MG63 (cell line): ENCODE results near the gene CALCOCO2. TPM values are rescaled to one million over a fixed set of nuclear protein-coding genes. Genes with fewer than 3 reads are reported as not detected.
A peak's percentile ranks its signal among the peaks of the same experiment; 100 is the strongest.
"Not testable (repeated sequence)": the region's sequence is repeated elsewhere in the genome, so short reads cannot be mapped to it uniquely, and the experiment has no call there.

Experiments
- DNase-seq: peaks from one replicate; pipeline ENCODE4 v3.0.0-alpha.2; 2020
- H3K27me3 ChIP-seq: fragments of 250-450 bp; sonication (Bioruptor Pico); 2 replicates; pipeline ENCODE4 v1.5.1; 2020; ENCODE audit warnings: mild to moderate bottlenecking, moderate library complexity
- H3K36me3 ChIP-seq: fragments of 250-450 bp; sonication (Bioruptor Pico); 2 replicates; pipeline ENCODE4 v1.5.1; 2020; ENCODE audit warnings: mild to moderate bottlenecking, moderate library complexity
- H3K4me3 ChIP-seq: fragments of 250-450 bp; sonication (Bioruptor Pico); 2 replicates; pipeline ENCODE4 v1.5.1; 2020; ENCODE audit warnings: mild to moderate bottlenecking, moderate library complexity
- H3K9me3 ChIP-seq: fragments of 250-450 bp; sonication (Bioruptor Pico); 2 replicates; pipeline ENCODE4 v1.5.1; 2020; ENCODE audit warnings: mild to moderate bottlenecking, moderate library complexity
- total RNA-seq: library from RNA; depleted of rRNA; stranded (reverse); fragments of >200 nt; shearing (Covaris generic); gene quantifications from 2 replicates; pipeline ENCODE4 v1.2.3, GENCODE V29; 2014; ENCODE audit warnings: low replicate concordance; rRNA removed

Gene CALCOCO2, protein sequence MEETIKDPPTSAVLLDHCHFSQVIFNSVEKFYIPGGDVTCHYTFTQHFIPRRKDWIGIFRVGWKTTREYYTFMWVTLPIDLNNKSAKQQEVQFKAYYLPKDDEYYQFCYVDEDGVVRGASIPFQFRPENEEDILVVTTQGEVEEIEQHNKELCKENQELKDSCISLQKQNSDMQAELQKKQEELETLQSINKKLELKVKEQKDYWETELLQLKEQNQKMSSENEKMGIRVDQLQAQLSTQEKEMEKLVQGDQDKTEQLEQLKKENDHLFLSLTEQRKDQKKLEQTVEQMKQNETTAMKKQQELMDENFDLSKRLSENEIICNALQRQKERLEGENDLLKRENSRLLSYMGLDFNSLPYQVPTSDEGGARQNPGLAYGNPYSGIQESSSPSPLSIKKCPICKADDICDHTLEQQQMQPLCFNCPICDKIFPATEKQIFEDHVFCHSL
- total RNA-seq, result 19.2 and 61.2 TPM in 2 replicates

DNA sequence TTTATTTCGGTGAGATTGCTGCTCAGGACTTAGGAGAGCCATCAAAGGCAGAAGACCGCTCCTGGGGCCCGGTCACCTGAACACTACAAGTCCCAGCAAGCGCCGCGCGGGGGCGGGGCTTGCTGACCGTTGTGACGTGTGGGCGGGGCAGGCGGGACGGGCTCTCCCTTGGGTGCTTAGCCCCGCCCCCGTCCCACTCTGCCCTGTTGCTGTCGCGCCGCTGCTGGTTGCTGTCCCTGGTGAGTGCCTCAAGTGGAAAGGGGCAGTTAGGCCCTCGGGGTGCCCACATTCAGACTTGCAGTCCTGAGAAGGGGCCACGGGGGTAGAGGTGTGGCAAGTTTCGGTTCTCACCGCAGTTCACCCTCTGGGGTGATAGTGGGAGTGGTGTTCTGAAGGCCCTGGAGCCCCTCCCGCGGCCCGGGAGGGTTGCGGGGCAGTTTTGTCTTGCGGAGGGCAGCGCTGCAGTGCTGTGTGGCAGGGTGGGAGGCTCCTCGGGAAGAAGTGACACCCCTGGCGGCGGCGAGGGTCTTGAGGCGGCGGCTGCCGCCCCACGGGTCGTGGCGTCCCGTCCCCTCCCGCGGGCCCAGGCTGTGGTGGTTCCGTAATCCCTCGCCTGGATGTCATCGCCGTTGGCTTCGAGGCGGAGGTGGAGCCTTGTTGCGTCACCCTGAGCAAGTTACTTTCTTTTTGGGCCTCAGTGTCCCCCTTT, at the start of gene CALCOCO2:
Gene CALCOCO2 (plus strand): TSS at position 196 of the 709 bp plus-strand sequence. CDS start 10,673 bp downstream, outside the sequence.
- Histone ChIP-seq H3K4me3 (peak within 1 kb of the TSS; percentile 93), H3K9me3 (no peaks in the 10 kb centered on the region), H3K36me3 (peaks cover 6% of the 10 kb centered on the region), H3K27me3 (no peaks in the 10 kb centered on the region)
- DNase-seq, result peak; percentile 93

DNA sequence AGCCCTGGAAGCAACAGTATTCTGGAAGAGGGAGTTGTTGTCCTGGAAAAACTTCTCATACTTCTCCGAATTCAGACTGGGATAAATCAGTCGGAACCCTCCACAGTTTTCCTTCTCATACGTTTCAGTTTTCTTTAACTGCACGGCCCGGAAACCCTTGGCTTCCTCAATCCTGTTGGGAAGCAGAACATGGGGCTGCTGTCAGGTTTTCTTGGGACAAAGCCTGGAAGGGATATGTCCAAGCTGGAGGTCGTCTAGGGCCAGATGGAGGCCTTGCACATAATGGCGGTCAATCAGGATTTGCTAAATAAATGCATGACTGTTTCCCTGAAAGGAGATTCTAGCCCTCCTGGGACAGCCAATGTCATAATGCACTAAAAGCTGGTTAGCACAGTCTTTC, 43.0 kb upstream of the CALCOCO2 start:
- Histone ChIP-seq H3K27me3 (no peaks in the 10 kb centered on the region), H3K9me3 (no peaks in the 10 kb centered on the region)

DNA sequence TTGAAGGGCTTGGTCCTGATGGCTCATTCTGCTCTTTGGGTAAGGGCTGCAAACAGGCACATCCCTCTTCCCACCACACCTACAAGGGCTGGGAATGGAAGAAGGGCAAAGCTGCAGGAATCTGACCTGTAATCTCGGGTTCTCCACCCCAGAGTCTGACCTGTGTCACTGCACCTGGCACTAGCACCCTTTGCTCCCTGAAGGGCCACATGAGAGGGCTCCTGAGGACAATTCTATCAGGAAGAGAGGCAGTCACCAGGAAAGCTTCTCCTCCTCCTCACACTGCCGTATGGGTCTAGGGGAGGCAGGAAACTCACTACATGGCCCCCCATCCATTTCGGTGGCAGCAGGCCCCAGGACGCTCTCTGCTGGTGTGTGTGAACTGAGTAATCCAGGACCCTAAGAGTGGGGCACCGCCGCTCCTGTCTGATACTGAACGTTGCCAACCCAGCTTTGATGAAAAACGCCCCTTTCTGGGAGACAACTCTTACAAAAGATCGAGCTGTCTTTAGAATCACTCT, 40.2 kb upstream of the CALCOCO2 start:
- Histone ChIP-seq H3K27me3 (no peaks in the 10 kb centered on the region), H3K4me3 (no peak overlapping the region), H3K9me3 (no peaks in the 10 kb centered on the region), H3K36me3 (no peaks in the 10 kb centered on the region)
- no peak for DNase-seq

More for the DNA sequence above, 43.0 kb upstream of the CALCOCO2 start:
- Histone ChIP-seq H3K36me3 (no peaks in the 10 kb centered on the region), H3K4me3 (no peak overlapping the region)
- DNase-seq, result no peak

DNA sequence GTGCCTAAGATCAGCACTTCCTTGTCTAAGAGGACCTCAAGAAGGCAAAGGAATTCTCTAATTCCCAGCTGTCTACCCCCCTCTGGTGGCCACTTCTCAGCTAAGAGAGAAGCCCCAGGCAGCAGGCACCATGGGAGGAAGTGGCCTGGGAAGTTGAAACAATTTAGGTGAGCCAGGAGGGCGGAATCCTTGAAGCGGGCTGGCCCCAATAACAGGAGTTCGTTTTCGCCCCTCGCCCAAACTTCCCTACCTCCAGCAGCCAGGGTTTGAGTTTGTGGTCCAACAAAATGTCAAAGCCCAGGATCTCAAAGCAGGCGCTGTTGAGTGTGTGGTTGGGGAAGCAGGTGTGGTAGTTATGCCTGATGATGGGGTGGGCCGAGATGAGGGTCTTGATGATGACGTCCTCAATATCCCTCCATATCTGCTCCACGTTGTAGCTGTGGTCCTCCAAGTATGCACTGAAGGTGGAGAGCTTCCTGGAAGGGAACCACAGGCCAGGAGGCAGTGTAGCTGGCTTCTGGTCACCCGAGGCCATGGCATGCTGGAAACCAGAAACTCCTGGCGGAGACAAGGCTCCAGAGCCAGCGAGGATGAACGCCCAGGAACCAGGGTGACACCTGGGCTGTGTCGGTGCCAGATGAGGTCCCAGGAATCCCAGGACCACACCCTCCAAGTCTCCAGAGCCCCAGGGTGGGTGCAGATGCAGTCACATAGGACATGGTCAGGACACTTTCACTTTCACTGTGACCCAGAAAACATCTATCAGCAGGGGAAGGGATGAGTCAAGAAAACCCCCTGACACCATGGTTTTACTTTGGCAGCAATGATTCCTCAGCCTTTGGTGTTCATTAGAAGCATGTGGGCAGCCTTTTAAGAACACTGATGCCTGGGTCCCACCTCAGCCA, 39.5 kb upstream of the CALCOCO2 start:
- Histone ChIP-seq H3K4me3 (no peak overlapping the region), H3K36me3 (no peaks in the 10 kb centered on the region), H3K9me3 (no peaks in the 10 kb centered on the region), H3K27me3 (no peaks in the 10 kb centered on the region)
- DNase-seq, result peak; percentile 87

DNA sequence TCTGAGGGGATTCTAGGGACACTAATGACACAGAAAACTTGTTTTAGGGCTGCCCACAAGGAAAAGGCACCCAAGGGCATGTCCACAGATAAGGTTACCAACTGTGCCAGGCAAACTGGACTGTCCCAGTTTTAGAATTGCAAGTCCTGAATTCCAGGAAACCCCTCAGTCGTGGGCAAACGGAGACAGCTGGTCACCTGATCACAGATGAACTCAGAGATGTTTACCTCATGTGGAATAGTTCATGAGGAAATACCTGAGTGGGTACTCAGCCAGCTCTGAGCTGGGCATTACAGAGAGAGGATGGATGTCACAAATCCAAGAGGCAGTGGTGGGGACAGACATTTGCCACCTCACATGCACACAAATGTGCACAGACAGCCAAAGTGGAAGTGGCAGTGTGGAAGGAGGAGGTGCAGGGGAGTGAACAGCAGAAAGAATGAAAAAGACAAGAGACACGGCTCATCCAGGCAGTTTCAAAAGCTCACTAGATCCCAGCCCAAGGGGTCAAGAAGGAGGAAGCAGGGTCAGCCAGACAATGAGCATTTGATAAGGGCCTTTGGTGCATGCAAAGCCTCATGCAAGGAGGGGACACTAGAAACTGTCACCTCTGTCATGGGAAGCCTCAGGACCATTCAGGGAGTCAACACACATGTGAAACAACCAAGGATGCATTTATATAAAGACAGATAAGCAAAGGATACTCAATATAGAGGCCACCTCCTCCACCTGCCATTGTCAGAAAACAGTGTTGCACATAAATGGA, 38.6 kb upstream of the CALCOCO2 start:
- DNase-seq, result no peak
- Histone ChIP-seq H3K36me3 (no peaks in the 10 kb centered on the region), H3K4me3 (no peak overlapping the region), H3K9me3 (no peaks in the 10 kb centered on the region), H3K27me3 (no peaks in the 10 kb centered on the region)

DNA sequence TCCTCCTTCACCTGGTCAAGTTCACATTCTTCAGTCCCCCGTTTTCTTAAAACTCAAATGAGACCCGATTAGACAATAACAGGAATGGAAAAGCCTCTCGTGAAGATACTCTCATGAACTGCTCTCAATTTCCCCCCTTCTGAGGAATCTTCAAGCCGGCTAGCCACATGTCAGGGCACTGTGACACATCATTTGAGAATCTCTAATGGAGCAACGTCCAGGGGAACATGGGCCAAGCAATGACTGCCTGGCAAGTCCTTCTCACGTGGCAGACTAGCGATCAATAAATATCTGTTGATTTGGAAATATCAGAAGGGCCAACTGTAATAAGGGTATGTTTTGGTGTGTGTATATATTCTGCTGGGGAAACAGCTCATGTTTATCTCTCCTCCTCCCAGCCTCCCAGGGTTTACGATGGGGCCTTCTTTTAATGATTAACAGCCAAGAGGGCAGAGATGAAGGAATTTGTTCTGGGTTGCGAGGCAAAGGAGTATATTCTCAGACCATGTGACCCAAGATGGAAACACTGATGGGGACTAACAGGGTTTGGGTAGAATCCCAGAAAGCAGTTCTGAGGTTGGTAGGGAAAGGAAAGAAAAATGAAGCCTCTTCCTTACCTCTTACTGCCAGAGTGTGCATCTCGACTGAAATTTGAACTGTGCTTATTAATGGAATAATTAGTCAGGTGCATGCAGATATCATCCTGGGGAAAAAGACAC, 35.2 kb upstream of the CALCOCO2 start:
- H3K4me3 ChIP-seq, result no peak overlapping the region
- DNase-seq, result peak; percentile 83
- no peaks in the 10 kb centered on the region for H3K36me3 ChIP-seq
- H3K27me3 ChIP-seq, result no peaks in the 10 kb centered on the region
- H3K9me3 ChIP-seq, result no peaks in the 10 kb centered on the region

DNA sequence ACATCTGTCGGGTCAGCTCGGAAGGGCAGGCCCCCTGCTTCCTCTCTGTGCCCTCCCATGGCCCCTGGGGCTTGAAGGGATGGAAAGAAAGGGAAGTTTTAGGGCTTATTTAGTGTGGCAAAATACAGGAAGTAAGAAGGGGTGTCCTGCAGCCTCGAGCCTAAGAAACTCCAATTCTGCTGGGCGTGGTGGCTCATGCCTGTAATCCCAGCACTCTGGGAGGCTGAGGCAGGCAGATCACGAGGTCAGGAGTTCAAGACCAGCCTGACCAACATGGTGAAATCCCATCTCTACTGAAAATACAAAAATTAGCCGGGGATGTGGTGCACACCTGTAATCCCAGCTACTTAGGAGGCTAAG, 34.7 kb upstream of the CALCOCO2 start:
- DNase-seq, result not testable (repeated sequence)

DNA sequence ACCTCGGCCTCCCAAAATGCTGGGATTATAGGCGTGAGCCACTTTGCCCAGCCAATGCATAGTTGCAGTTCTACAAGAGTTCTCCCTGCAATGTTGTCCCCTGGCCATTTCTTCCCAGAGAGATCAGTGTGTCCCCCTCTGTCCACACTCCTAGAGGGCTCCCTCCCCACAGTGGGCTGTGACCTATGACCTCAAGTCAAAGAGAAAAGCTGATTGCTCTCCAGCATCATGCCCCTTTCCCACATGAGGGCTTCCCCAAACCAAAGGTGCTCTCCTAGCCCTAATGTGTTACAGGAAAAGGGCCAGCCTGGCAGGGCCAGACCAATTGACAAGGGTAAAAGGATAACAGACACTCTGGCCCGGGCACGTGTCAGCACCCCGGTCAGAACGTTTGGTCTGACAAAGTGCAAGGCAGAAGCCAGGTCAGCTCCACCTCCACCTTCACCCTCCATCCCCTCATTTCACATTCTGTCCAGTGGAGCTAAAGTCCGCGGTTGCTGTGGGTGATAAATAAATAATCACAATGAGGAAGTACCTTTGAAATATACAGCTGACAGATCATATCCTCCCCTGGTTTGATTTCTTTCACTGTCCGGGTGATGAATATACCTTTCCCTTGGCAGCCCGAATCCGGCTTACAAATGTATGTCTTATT, 31.6 kb upstream of the CALCOCO2 start:
- H3K4me3 ChIP-seq, result no peak overlapping the region
- no peaks in the 10 kb centered on the region for H3K9me3 ChIP-seq
- DNase-seq, result no peak
- no peaks in the 10 kb centered on the region for H3K36me3 ChIP-seq
- no peaks in the 10 kb centered on the region for H3K27me3 ChIP-seq

More for the DNA sequence above, 34.7 kb upstream of the CALCOCO2 start:
- not testable (repeated sequence) for H3K4me3 ChIP-seq, H3K36me3 ChIP-seq, H3K9me3 ChIP-seq, H3K27me3 ChIP-seq

DNA sequence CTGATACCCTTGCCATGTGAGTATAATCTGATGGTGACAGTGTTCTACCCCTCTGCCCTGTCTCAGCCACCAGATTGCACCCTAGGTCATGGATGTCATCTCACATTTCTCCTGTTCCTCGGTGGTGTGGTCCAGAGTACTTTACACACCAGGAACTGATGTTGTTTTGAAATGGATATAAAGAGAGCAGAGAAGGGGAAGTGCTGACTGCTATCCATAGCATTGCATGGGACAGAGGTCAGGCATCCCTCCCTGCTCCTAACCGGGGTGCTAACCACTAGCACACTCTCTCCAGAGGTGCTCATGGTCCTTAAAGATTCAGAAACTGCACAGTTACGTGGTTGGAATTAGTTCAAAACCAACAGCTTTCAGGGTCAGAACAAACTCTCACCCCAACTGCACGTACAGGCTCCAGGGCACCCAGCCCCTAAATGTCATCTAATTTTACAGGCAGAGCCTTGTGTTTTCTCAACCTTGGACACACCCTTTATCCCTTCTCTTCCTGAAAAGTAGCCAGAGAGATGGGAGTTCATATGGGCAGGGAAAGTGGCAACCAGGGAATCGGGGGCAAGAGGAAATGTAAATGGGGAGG, 30.1 kb upstream of the CALCOCO2 start:
- no peaks in the 10 kb centered on the region for H3K9me3 ChIP-seq
- H3K27me3 ChIP-seq, result no peaks in the 10 kb centered on the region
- no peak overlapping the region for H3K4me3 ChIP-seq
- DNase-seq, result no peak
- no peaks in the 10 kb centered on the region for H3K36me3 ChIP-seq

DNA sequence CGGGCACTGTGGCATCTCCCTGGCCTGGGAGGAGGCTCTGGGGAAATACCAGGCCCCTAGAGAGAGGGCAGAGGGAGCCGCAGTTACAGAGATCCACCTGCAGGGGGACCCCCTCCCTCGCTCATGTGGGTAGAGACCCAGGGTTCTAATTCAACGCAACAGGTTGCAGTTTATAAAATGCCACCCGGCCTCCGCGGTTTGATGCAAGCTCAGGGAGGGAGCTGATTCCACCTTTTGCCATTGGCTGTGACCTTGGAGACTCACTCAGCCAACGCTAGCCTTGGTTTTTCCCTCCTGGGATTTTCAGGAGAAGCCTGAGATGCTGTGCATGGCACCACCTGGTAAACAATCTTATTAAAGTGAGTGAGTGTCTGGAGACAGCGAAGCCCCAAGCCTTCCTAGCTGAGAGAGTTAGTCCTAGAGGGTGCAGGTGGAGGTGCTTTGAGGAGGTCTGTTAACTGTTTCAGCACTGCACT, 25.9 kb upstream of the CALCOCO2 start:
- no peaks in the 10 kb centered on the region for H3K36me3 ChIP-seq
- peak; percentile 65 for DNase-seq
- H3K9me3 ChIP-seq, result no peaks in the 10 kb centered on the region
- no peaks in the 10 kb centered on the region for H3K27me3 ChIP-seq
- H3K4me3 ChIP-seq, result no peak overlapping the region

DNA sequence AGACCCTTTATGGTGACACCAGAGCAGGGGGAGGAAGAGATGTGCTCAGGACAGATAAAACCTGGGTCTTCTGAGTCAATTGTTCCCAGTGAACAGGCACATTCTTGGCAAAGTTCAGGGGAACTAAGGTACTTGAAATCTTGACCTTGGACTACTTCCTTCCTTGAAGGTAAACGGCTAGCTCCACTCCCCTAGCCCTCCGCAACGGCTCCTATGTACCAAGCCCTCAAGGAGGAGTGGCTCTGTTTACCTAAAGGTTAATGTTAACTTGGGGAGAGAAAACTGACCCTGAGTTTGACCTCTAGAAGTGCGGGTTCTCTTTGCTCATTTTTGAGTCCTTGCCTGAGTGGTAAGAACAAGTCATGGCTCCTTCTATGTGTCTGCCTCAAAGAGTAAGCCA, 21.7 kb upstream of the CALCOCO2 start:
- DNase-seq, result no peak
- no peaks in the 10 kb centered on the region for H3K36me3 ChIP-seq
- H3K27me3 ChIP-seq, result peaks cover 8% of the 10 kb centered on the region; the same call in 1 of the 2 replicates
- H3K9me3 ChIP-seq, result no peaks in the 10 kb centered on the region
- no peak overlapping the region for H3K4me3 ChIP-seq

DNA sequence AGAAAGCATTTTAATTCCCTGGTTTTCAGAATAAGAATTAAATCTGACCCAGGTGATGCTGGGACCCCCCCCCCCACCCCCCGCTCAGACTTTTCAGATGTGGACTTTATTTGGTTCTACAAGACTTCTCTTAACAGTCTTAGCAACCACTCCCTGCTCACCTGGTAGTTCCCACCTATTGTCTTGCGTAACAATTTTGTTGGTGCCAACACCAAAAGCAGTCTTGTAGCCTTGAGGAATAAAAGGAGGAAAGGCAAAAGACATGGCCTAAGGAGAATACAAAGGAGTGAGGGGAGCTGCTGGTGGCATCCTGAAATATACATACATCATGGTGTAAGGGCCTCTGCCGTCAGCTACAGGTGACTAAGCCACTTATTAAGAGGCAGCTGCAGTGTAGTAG, 18.8 kb upstream of the CALCOCO2 start:
- H3K9me3 ChIP-seq, result no peaks in the 10 kb centered on the region
- peaks cover 12% of the 10 kb centered on the region for H3K27me3 ChIP-seq
- no peaks in the 10 kb centered on the region for H3K36me3 ChIP-seq
- no peak overlapping the region for H3K4me3 ChIP-seq
- DNase-seq, result no peak

DNA sequence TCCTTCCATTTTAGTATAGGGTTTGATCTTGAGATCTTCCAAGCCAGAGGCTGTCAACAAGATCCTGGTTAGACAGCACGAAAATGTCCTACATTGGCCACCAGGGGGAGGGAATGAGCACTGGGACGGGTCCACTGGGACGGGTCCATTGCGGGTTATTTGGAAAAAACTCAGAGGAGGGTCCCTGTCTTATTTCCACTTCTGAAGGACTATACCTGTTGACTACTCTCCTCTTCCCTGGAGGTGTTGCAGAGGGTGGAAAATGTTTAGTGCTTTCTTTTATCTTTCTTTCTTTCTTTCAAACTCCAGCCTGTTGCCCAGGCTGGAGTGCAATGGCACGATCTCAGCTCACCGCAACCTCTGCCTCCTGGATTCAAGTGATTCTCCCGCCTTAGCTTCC, 16.3 kb upstream of the CALCOCO2 start:
- H3K36me3 ChIP-seq, result no peaks in the 10 kb centered on the region
- no peaks in the 10 kb centered on the region for H3K9me3 ChIP-seq
- H3K4me3 ChIP-seq, result no peak overlapping the region
- peak; percentile 49 for DNase-seq
- H3K27me3 ChIP-seq, result peaks cover 12% of the 10 kb centered on the region

DNA sequence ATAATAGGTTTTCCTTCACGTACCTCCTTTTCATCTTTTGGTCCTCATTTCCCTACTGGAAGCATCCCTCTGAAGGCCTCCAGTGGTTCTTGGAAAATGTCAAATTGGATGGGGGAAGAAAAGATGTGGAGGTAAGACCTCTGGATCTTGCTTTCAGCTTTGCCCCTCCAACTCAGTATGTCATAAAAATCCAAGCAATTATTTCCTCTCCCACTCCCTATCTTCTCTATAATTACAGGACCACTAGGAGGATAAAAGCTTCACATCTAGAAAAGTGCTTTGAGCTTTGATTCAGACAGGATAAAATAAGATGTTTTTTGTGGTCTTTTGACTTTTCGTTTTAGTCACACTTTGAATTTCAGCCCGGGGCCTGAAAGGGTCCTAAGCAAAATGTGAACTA, 15.5 kb upstream of the CALCOCO2 start:
- peaks cover 12% of the 10 kb centered on the region for H3K27me3 ChIP-seq
- H3K4me3 ChIP-seq, result no peak overlapping the region
- no peak for DNase-seq
- no peaks in the 10 kb centered on the region for H3K9me3 ChIP-seq
- no peaks in the 10 kb centered on the region for H3K36me3 ChIP-seq

DNA sequence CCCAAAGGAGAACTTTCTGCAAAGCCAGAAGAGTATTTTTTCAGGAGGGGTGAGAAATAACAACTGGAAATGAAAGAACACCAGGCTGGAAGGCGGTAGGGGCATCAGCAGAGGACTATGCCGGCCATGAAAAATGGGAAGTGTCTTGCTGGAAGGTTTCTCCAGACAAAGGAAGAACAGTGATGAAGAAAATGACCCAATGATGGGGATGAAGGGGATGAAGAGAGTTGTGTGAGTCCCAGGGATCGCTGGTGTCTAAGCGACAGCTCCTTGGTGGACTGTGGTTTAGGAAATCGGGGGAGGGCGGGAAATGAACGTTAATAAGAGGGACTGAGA, 14.4 kb upstream of the CALCOCO2 start:
- no peaks in the 10 kb centered on the region for H3K9me3 ChIP-seq
- H3K27me3 ChIP-seq, result peaks cover 12% of the 10 kb centered on the region
- DNase-seq, result no peak
- H3K36me3 ChIP-seq, result no peaks in the 10 kb centered on the region
- peak overlapping the region; percentile 48 for H3K4me3 ChIP-seq
